Astrocyte (in vitro differentiated cells and primary cell): Measurements from ENCODE around the gene KRT6A. TPM values are rescaled to one million over a fixed set of nuclear protein-coding genes. Genes with fewer than 3 reads are reported as not detected.

Experiments
- DNase-seq: peaks from one replicate; pipeline ENCODE4 v3.0.0-alpha.2; 2010; ENCODE audit warnings: low read depth
- FAIRE-seq: peaks from 2 replicates; lab custom pipeline; 2011; peaks lifted over from hg19 to GRCh38; lab: Jason Lieb, UNC
- H2AFZ ChIP-seq: 2 replicates; pipeline ENCODE4 v1.6.0; 2012; ENCODE audit warnings: low read depth, low read length, inconsistent platforms
- H3K27ac ChIP-seq: 2 replicates; pipeline ENCODE4 v1.5.1; 2011; ENCODE audit warnings: low read depth, low read length, inconsistent platforms
- H3K27me3 ChIP-seq: 2 replicates; pipeline ENCODE4 v1.6.0; 2011; ENCODE audit warnings: low read length, inconsistent platforms; ENCODE audit not compliant: insufficient read depth
- H3K36me3 ChIP-seq: 2 replicates; pipeline ENCODE4 v1.5.1; 2011; ENCODE audit warnings: low read length, inconsistent platforms; ENCODE audit not compliant: insufficient read depth
- H3K4me1 ChIP-seq: 2 replicates; pipeline ENCODE4 v1.5.1; 2011; ENCODE audit warnings: low read length, inconsistent platforms; ENCODE audit not compliant: insufficient read depth
- H3K4me2 ChIP-seq: 2 replicates; pipeline ENCODE4 v1.6.0; 2012; ENCODE audit warnings: low read length, inconsistent platforms
- H3K4me3 ChIP-seq: 2 replicates; pipeline ENCODE4 v1.5.1; 2011; ENCODE audit warnings: low read depth, mild to moderate bottlenecking, low read length, inconsistent platforms; ENCODE audit not compliant: insufficient read depth
- H3K79me2 ChIP-seq: 2 replicates; pipeline ENCODE4 v1.6.0; 2012; ENCODE audit warnings: mild to moderate bottlenecking, low read length, inconsistent platforms; ENCODE audit not compliant: insufficient read depth
- H3K9ac ChIP-seq: 2 replicates; pipeline ENCODE4 v1.6.0; 2012; ENCODE audit warnings: mild to moderate bottlenecking, low read length, inconsistent platforms
- H3K9me3 ChIP-seq: 2 replicates; pipeline ENCODE4 v1.5.1; 2012; ENCODE audit warnings: low read depth, mild to moderate bottlenecking, low read length, inconsistent platforms; ENCODE audit not compliant: insufficient read depth
- H4K20me1 ChIP-seq: 2 replicates; pipeline ENCODE4 v1.6.0; 2012; ENCODE audit warnings: low read length, inconsistent platforms; ENCODE audit not compliant: insufficient read depth
- H3K27ac Mint-ChIP-seq: one replicate; pipeline ENCODE4 v1.8.0; 2021; ENCODE audit warnings: mild to moderate bottlenecking, mixed read lengths; ENCODE audit not compliant: unreplicated experiment
- H3K27me3 Mint-ChIP-seq: one replicate; pipeline ENCODE4 v1.8.0; 2021; ENCODE audit warnings: low read depth, mixed read lengths; ENCODE audit not compliant: unreplicated experiment
- H3K36me3 Mint-ChIP-seq: one replicate; pipeline ENCODE4 v1.8.0; 2021; ENCODE audit warnings: low read depth, mixed read lengths; ENCODE audit not compliant: unreplicated experiment
- H3K4me1 Mint-ChIP-seq: one replicate; pipeline ENCODE4 v1.8.0; 2021; ENCODE audit warnings: low read depth, mixed read lengths; ENCODE audit not compliant: unreplicated experiment
- H3K4me3 Mint-ChIP-seq: one replicate; pipeline ENCODE4 v1.8.0; 2021; ENCODE audit warnings: mild to moderate bottlenecking, moderate library complexity, mixed read lengths; ENCODE audit not compliant: unreplicated experiment
- H3K9me3 Mint-ChIP-seq: one replicate; pipeline ENCODE4 v1.8.0; 2021; ENCODE audit warnings: mild to moderate bottlenecking, mixed read lengths; ENCODE audit not compliant: unreplicated experiment
- EZH2 ChIP-seq: IDR thresholded peaks from 2 replicates; pipeline ENCODE4 v1.6.1; 2012; ENCODE audit warnings: mild to moderate bottlenecking, low read length, inconsistent platforms; ENCODE audit not compliant: insufficient read depth
- total RNA-seq: library from RNA; stranded (reverse); gene quantifications from 2 replicates; pipeline ENCODE4 v1.2.1, GENCODE V29; 2021
- TF ChIP-seq, protein P1 (sequence below): IDR thresholded peaks from 2 replicates; pipeline ENCODE4 v1.5.1; 2011; ENCODE audit warnings: low read depth, mild to moderate bottlenecking, inconsistent platforms, low read length, moderate library complexity; ENCODE audit not compliant: insufficient read depth

Gene KRT6A
- total RNA-seq, 1 donor from 2014 or later = 0.95 TPM

DNA sequence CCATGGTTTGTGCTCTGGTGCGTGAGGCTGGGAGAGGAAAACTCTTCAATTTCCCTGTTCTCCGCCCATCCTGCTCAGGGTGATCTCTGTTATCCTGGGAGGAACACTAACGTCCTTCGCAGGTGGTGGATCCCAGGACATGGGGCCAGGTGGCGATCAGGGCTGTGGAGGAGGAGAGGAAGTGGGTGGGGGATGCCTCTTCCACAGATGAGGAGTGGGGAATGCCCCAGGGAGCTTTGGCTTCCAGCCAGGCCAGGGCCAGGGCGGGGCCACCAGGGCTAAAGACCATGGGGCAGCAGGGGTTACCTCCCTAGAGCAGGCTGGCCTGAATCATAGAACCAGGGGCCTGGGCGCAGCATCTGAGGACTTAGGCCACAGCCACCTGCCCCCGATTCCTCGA is 55.5 kb downstream of the KRT6A start:
- no peak for FAIRE-seq
- no peak overlapping the region for H3K27ac Mint-ChIP-seq
- no peak for DNase-seq
- Histone ChIP-seq H3K36me3 (no peaks in the 10 kb centered on the region), H3K27me3 (peaks cover 3% of the 10 kb centered on the region), H3K27ac (no peak overlapping the region), H4K20me1 (no peaks in the 10 kb centered on the region), H3K79me2 (no peaks in the 10 kb centered on the region), H2AFZ (no peak overlapping the region), H3K4me1 (peaks cover 38% of the 10 kb centered on the region), H3K9me3 (no peaks in the 10 kb centered on the region), H3K4me3 (no peak overlapping the region), H3K9ac (no peak overlapping the region), H3K4me2 (no peak overlapping the region)
- no peak overlapping the region for H3K4me3 Mint-ChIP-seq
- H3K4me1 Mint-ChIP-seq = peaks cover 51% of the 10 kb centered on the region
- no peaks in the 10 kb centered on the region for H3K36me3 Mint-ChIP-seq
- peaks cover 17% of the 10 kb centered on the region for H3K27me3 Mint-ChIP-seq
- TF ChIP-seq, protein P1, sequence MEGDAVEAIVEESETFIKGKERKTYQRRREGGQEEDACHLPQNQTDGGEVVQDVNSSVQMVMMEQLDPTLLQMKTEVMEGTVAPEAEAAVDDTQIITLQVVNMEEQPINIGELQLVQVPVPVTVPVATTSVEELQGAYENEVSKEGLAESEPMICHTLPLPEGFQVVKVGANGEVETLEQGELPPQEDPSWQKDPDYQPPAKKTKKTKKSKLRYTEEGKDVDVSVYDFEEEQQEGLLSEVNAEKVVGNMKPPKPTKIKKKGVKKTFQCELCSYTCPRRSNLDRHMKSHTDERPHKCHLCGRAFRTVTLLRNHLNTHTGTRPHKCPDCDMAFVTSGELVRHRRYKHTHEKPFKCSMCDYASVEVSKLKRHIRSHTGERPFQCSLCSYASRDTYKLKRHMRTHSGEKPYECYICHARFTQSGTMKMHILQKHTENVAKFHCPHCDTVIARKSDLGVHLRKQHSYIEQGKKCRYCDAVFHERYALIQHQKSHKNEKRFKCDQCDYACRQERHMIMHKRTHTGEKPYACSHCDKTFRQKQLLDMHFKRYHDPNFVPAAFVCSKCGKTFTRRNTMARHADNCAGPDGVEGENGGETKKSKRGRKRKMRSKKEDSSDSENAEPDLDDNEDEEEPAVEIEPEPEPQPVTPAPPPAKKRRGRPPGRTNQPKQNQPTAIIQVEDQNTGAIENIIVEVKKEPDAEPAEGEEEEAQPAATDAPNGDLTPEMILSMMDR = no peak
- TF ChIP-seq EZH2 = no peak
- no peaks in the 10 kb centered on the region for H3K9me3 Mint-ChIP-seq

Other genes with a start within 250 kb of the KRT6A start
- gene KRT86, start 218.6 kb downstream of the KRT6A start, total RNA-seq = 0.24 and 0.43 TPM in 2 replicates
- 1.2 TPM in 2 replicates for gene KRT81, start 201.7 kb downstream of the KRT6A start, total RNA-seq
- not detected in 2 replicates for gene KRT83, start 171.9 kb downstream of the KRT6A start, total RNA-seq
- gene KRT85, start 125.8 kb downstream of the KRT6A start, total RNA-seq = not detected in 2 replicates
- gene KRT84, start 107.6 kb downstream of the KRT6A start, total RNA-seq = not detected in 2 replicates
- gene KRT82, start 86.9 kb downstream of the KRT6A start, total RNA-seq = not detected in 2 replicates
- gene KRT75, start 58.9 kb downstream of the KRT6A start, total RNA-seq = not detected in 2 replicates
- not detected in 2 replicates for gene KRT6B, start 41.1 kb downstream of the KRT6A start, total RNA-seq
- gene KRT6C, start 19.5 kb downstream of the KRT6A start, total RNA-seq = not detected in 2 replicates
- 0.25 TPM in 1 of 2 replicates, not detected in the other for gene KRT5, start 27.1 kb upstream of the KRT6A start, total RNA-seq
- gene KRT71, start 59.9 kb upstream of the KRT6A start, total RNA-seq = not detected in 2 replicates
- not detected in 2 replicates for gene KRT74, start 80.6 kb upstream of the KRT6A start, total RNA-seq
- gene KRT72, start 108.2 kb upstream of the KRT6A start, total RNA-seq = not detected in 2 replicates
- gene KRT73, start 125.3 kb upstream of the KRT6A start, total RNA-seq = not detected in 2 replicates
- gene KRT2, start 159.0 kb upstream of the KRT6A start, total RNA-seq = not detected in 2 replicates
- not detected in 2 replicates for gene KRT1, start 187.2 kb upstream of the KRT6A start, total RNA-seq
- gene KRT77, start 210.3 kb upstream of the KRT6A start, total RNA-seq = not detected in 2 replicates